ENCODE measurements around the gene DIPK1A. TPM values are rescaled to one million over a fixed set of nuclear protein-coding genes. Genes with fewer than 3 reads are reported as not detected.
"Not testable (repeated sequence)": the region's sequence is repeated elsewhere in the genome, so short reads cannot be mapped to it uniquely, and the experiment has no call there.

Gene DIPK1A
- total RNA-seq, 2 donors from 2014 or later, result 7.4 to 8.6 TPM

- ATAC-seq, result no peak
- intact Hi-C loops (cut with DNase I), result no loop called here
- DNase-seq, result no peak
These were observed 60.1 kb downstream of the DIPK1A start for GRCh38 chr1:92901126-92901525.

DNA sequence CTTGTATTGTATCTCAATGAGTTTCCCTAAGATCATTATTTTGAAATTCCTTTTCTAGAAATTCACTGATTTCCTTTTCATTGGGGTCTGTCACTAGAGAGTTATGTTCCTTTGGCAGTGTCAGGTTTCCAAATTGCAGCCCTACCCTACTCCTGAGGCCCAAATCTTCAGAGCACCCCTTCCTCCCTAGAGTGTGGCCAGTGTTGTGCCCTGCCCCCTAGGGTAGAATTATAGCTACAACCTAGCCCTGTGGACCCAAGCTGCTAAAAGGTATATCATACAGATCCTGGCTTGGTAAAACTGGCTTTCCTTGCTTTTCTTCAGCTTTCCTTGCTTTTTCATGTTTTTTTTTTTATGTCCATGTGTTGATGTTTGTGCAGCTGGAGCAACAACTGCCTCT is 60.7 kb downstream of the DIPK1A start:
- DNase-seq (no peak), ATAC-seq (no peak)
- intact Hi-C loops (cut with DNase I), result no loop called here

- intact Hi-C loops (cut with DNase I), result no loop called here
- ATAC-seq (no peak), DNase-seq (no peak)
These were observed 61.5 kb downstream of the DIPK1A start for GRCh38 chr1:92899780-92900179.

- DNase-seq; intact Hi-C loops (cut with DNase I); ATAC-seq: not testable (repeated sequence)
These were observed 63.2 kb downstream of the DIPK1A start for GRCh38 chr1:92898053-92898452.

- DNase-seq, result no peak
- ATAC-seq, result no peak
- intact Hi-C loops (cut with DNase I), result no loop called here
These were observed 73.8 kb downstream of the DIPK1A start for GRCh38 chr1:92887465-92887864.

- no peak for ATAC-seq
- intact Hi-C loops (cut with DNase I), result no loop called here
- DNase-seq, result no peak
These were observed 74.3 kb downstream of the DIPK1A start for GRCh38 chr1:92886886-92887419.

- no peak for ATAC-seq
- intact Hi-C loops (cut with DNase I), result no loop called here
- DNase-seq, result no peak
These were observed 77.1 kb downstream of the DIPK1A start for GRCh38 chr1:92884195-92884594.

DNA sequence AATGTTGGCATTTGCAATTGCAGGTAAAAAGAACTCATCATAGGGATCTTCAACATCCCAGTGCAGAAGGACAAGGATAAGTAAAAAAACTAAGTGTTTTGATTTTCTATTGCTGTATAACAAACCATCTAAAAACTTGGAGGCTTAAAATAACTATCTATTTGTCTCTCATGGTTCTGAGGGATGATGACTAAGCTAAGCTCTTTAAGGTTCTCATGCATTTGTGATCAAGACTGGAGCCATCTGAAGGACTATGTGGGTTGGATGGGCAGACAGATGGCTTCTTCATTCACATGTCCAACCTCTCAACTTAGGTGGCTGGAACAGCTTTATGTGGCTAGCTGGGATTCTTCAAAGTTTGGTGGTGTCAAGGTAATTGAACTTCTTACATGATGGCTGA is 78.0 kb downstream of the DIPK1A start:
- ATAC-seq, result no peak

GRCh38 chr1:92882819-92883218 is 78.4 kb downstream of the DIPK1A start:
- ATAC-seq (peak in 1 of 2 donors; percentile 46), DNase-seq (no peak)
- intact Hi-C loops (cut with DNase I), result no loop called here

More for the DNA sequence above, 78.0 kb downstream of the DIPK1A start:
- no peak for DNase-seq
- intact Hi-C loops (cut with DNase I), result no loop called here

GRCh38 chr1:92881391-92881790 is 79.9 kb downstream of the DIPK1A start:
- DNase-seq (no peak), ATAC-seq (no peak)
- intact Hi-C loops (cut with DNase I), result no loop called here

GRCh38 chr1:92879316-92879968 is 81.8 kb downstream of the DIPK1A start:
- intact Hi-C loops (cut with DNase I), result no loop called here
- no peak for ATAC-seq
- no peak for DNase-seq

- DNase-seq (no peak), ATAC-seq (no peak)
- intact Hi-C loops (cut with DNase I), result no loop called here
These were observed 83.5 kb downstream of the DIPK1A start for GRCh38 chr1:92877792-92878191.

- no peak for DNase-seq
- ATAC-seq, result no peak
- intact Hi-C loops (cut with DNase I), result no loop called here
These were observed 84.1 kb downstream of the DIPK1A start for GRCh38 chr1:92877081-92877711.

- DNase-seq (no peak), ATAC-seq (no peak)
- intact Hi-C loops (cut with DNase I), result no loop called here
These were observed 84.9 kb downstream of the DIPK1A start for GRCh38 chr1:92876351-92876750.

DNA sequence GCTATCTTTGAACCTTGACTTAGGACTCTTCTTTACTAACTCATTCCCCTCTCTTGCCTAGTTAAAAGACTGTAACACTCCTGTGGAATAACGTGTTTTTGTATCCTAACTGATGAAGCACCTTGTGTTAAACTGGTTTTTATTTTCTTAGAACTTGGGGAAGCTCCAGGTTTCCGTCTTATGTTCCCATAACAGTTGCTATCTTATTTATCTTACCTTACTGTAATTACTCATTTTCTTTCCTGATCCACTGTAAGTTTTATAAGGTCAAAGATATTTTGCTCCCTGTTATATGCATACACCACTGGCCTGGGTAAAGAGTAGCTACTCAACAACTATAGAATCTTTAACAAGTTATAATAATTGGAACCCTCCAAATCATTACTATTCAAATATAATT is 86.3 kb downstream of the DIPK1A start:
- ATAC-seq, result no peak
- intact Hi-C loops (cut with DNase I), result no loop called here
- DNase-seq, result no peak

DNA sequence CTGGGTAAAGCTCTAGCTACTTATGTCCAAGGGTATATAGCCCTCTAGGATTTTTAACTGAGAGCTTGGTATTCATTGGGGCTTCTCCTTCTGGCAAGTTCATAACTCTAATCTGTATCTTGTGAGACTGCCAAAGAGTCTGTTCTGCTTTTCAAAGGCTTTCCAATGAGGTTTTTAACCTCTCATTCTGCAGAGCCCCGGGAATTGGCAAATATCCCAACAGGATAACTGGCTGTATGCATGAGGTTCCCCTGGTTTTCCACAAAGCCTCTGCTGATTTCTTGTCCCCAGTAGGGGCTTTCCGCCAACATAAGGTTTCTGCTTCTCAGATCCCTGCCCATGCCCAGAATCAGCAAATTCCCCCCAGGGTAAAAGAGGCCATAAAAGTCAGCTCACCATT is 88.5 kb downstream of the DIPK1A start:
- ATAC-seq (no peak), DNase-seq (no peak)
- intact Hi-C loops (cut with DNase I), result no loop called here

DNA sequence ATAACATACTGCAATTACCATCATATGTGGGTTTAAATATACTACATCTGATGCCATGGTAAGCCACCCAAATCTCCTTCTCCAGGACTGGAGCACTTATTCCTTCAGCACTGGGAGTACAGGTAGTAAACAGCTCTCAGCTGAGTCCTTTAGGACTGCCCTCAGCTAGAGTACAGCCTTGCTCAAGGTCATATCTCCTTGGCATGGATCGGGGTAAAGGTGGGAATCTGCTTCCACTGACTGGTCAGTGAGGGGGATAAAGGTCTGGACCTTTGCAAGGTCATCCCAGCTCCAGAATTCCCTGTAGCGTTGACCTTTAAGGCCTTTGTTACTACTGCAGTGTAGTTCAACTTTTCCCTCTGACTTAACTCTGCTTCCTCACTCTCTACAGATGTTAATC is 90.7 kb downstream of the DIPK1A start:
- ATAC-seq (no peak), DNase-seq (no peak)
- intact Hi-C loops (cut with DNase I), result no loop called here

DNA sequence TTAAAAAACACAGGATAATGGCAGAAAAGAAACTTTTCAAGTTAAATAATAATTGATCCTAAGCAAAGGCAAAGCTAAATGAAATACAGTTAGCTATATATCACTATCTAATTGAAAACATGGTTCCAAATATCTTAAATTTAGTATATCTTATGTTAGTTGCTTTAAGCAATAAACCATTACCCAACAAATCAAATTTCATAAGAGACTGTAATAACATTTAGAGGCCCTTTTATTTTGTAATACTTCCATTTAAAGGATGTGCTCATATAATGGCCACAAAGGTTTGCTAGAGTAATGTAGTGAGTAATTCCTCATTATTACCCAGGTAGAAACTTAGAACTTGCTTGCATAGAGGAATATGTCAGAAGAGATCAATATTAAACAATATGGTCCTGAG is 97.1 kb downstream of the DIPK1A start:
- intact Hi-C loops (cut with DNase I), result no loop called here
- no peak for ATAC-seq
- DNase-seq, result no peak

DNA sequence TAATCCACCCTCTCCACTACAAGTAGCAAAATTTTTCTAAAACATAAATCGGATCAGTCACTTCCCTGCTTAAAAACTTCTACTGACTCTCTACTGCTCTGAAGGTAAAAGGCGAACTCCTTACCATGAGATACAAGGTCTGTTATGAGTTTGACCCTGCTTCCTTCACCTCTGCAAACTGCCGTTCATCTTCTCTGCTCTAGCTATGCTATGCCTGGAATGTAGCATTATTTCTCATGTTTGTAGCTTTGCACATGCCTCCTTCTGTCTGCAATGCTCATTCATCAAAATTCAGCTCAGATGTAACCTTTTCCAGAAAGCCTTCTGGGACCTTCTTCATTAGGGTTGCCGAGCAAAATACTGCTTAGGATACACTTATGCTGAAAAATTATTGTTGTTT is 98.7 kb downstream of the DIPK1A start:
- DNase-seq (no peak), ATAC-seq (no peak)
- intact Hi-C loops (cut with DNase I), result no loop called here

GRCh38 chr1:92859400-92860039 is 101.7 kb downstream of the DIPK1A start:
- DNase-seq, result no peak
- peak in 1 of 2 donors; percentile 38 for ATAC-seq
- intact Hi-C loops (cut with DNase I), result loop anchor here (1.0 to 10.0 kb wide), 3 partner anchors 105 to 135 kb away; partner anchors contain the start of gene DIPK1A (in 1 of the 2)
